HEK293 (cell line): Measurements from ENCODE around the gene ERICH6B.

Source experiments
- CTCF ChIA-PET: fragments of 350-600 bp; formaldehyde crosslinking; extraction: SDS; loops from one replicate; lab custom pipeline; 2021; ENCODE audit warnings: antibody characterized with exemption; lab: Yijun Ruan, JAX
- POLR2A ChIA-PET: fragments of 300-600 bp; formaldehyde crosslinking; extraction: SDS; loops from one replicate; lab custom pipeline; 2020; ENCODE audit warnings: antibody characterized with exemption, inconsistent platforms; lab: Yijun Ruan, JAX
- H3K27ac ChIP-seq: fragments of 200-500 bp; sonication (Bioruptor generic); 2 replicates; pipeline ENCODE4 v1.5.1; 2014; ENCODE audit warnings: low read depth, low read length, control low read depth, inconsistent platforms; ENCODE audit errors: extremely low read depth
- H3K36me3 ChIP-seq, 2 experiments: fragments of 200-500 bp in 1 of 2; sonication (Bioruptor generic) in 1 of 2; 1 replicate in 1 of 2; 2 replicates in 1 of 2; pipeline ENCODE4 v1.5.1; 2014 to 2017; ENCODE audit warnings: inconsistent platforms in 2 of 2, low read length in 2 of 2; ENCODE audit not compliant: control insufficient read depth in 2 of 2, insufficient read depth in 1 of 2
- H3K4me1 ChIP-seq: fragments of 200-500 bp; sonication (Bioruptor generic); 2 replicates; pipeline ENCODE4 v1.5.1; 2014; ENCODE audit warnings: mild to moderate bottlenecking, low read length, inconsistent platforms; ENCODE audit not compliant: control insufficient read depth, insufficient read depth
- H3K4me3 ChIP-seq: 2 replicates; pipeline ENCODE4 v1.5.1; 2011; ENCODE audit warnings: low read depth, mild to moderate bottlenecking, control low read depth, low read length, moderate library complexity
- H3K9me3 ChIP-seq: fragments of 200-500 bp; sonication (Bioruptor generic); 2 replicates; pipeline ENCODE4 v1.5.1; 2014; ENCODE audit warnings: low read depth, low read length, inconsistent platforms; ENCODE audit not compliant: control insufficient read depth, insufficient read depth
- PRDM1 ChIP-seq: fragments of 450-650 bp; formaldehyde crosslinking; IDR thresholded peaks from 2 replicates; pipeline ENCODE4; 2016; ENCODE audit warnings: missing biosample characterization, missing genetic modification characterization
- ZBTB7A ChIP-seq: fragments of 450-650 bp; formaldehyde crosslinking; IDR thresholded peaks from 2 replicates; pipeline ENCODE4 v1.5.1; 2016; ENCODE audit warnings: low read depth, missing biosample characterization, missing genetic modification characterization
- ZBTB8A ChIP-seq: fragments of 450-650 bp; formaldehyde crosslinking; IDR thresholded peaks from 2 replicates; pipeline ENCODE4 v1.5.1; 2016; ENCODE audit warnings: missing biosample characterization, missing genetic modification characterization
- ZFP69B ChIP-seq: fragments of 450-650 bp; formaldehyde crosslinking; IDR thresholded peaks from 2 replicates; pipeline ENCODE4 v1.5.1; 2016; ENCODE audit warnings: missing biosample characterization, missing genetic modification characterization
- ZNF157 ChIP-seq: fragments of 450-650 bp; formaldehyde crosslinking; IDR thresholded peaks from 2 replicates; pipeline ENCODE4 v1.5.1; 2016; ENCODE audit warnings: missing biosample characterization, missing genetic modification characterization
- ZNF16 ChIP-seq: fragments of 450-650 bp; formaldehyde crosslinking; IDR thresholded peaks from 2 replicates; pipeline ENCODE4 v1.5.1; 2016; ENCODE audit warnings: low read depth, missing biosample characterization, missing genetic modification characterization
- ZNF223 ChIP-seq: fragments of 450-650 bp; formaldehyde crosslinking; IDR thresholded peaks from 2 replicates; pipeline ENCODE4 v1.5.1; 2016; ENCODE audit warnings: missing biosample characterization, missing genetic modification characterization
- ZNF239 ChIP-seq: fragments of 450-650 bp; formaldehyde crosslinking; IDR thresholded peaks from 2 replicates; pipeline ENCODE4 v1.5.1; 2016; ENCODE audit warnings: missing biosample characterization, missing genetic modification characterization
- ZNF311 ChIP-seq: fragments of 450-650 bp; formaldehyde crosslinking; IDR thresholded peaks from 2 replicates; pipeline ENCODE4 v1.5.1; 2017; ENCODE audit warnings: missing biosample characterization, missing genetic modification characterization, borderline replicate concordance
- ZNF37A ChIP-seq: fragments of 450-650 bp; IDR thresholded peaks from 2 replicates; pipeline ENCODE4 v1.5.1; 2018; ENCODE audit warnings: missing biosample characterization, missing genetic modification characterization
- ZNF416 ChIP-seq: fragments of 450-650 bp; formaldehyde crosslinking; IDR thresholded peaks from 2 replicates; pipeline ENCODE4 v1.5.1; 2016; ENCODE audit warnings: missing biosample characterization, missing genetic modification characterization
- ZNF433 ChIP-seq: fragments of 450-650 bp; formaldehyde crosslinking; IDR thresholded peaks from 2 replicates; pipeline ENCODE4 v1.5.1; 2016; ENCODE audit warnings: missing biosample characterization, missing genetic modification characterization, low read depth
- ZNF585B ChIP-seq: fragments of 450-650 bp; formaldehyde crosslinking; IDR thresholded peaks from 2 replicates; pipeline ENCODE4 v1.5.1; 2016; ENCODE audit warnings: missing biosample characterization, missing genetic modification characterization
- ZNF596 ChIP-seq: fragments of 450-650 bp; IDR thresholded peaks from 2 replicates; pipeline ENCODE4 v1.5.0; 2018; ENCODE audit warnings: missing biosample characterization, mild to moderate bottlenecking, missing genetic modification characterization, moderate library complexity
- ZNF624 ChIP-seq: fragments of 450-650 bp; formaldehyde crosslinking; IDR thresholded peaks from 2 replicates; pipeline ENCODE4 v1.5.1; 2017; ENCODE audit warnings: missing biosample characterization, missing genetic modification characterization
- ZNF777 ChIP-seq: fragments of 450-650 bp; formaldehyde crosslinking; IDR thresholded peaks from 2 replicates; pipeline ENCODE4 v1.5.1; 2017; ENCODE audit warnings: missing biosample characterization, missing genetic modification characterization, borderline replicate concordance
- ZNF791 ChIP-seq: fragments of 450-650 bp; formaldehyde crosslinking; IDR thresholded peaks from 2 replicates; pipeline ENCODE4 v1.5.1; 2016; ENCODE audit warnings: missing biosample characterization, missing genetic modification characterization
- ZNF837 ChIP-seq: fragments of 450-650 bp; formaldehyde crosslinking; IDR thresholded peaks from 2 replicates; pipeline ENCODE4 v1.5.1; 2016; ENCODE audit warnings: missing biosample characterization, missing genetic modification characterization
- ZSCAN30 ChIP-seq: fragments of 450-650 bp; IDR thresholded peaks from 2 replicates; pipeline ENCODE4 v1.5.1; 2018; ENCODE audit warnings: missing biosample characterization, mild to moderate bottlenecking, missing genetic modification characterization, moderate library complexity
- TF ChIP-seq, protein P1 (sequence below): fragments of 450-650 bp; formaldehyde crosslinking; IDR thresholded peaks from 2 replicates; pipeline ENCODE4 v1.5.1; 2016; ENCODE audit warnings: missing biosample characterization, missing genetic modification characterization
- TF ChIP-seq, protein P2 (sequence below): fragments of 450-650 bp; formaldehyde crosslinking; IDR thresholded peaks from 2 replicates; pipeline ENCODE4 v1.5.1; 2016; ENCODE audit warnings: missing biosample characterization, missing genetic modification characterization, borderline replicate concordance
- TF ChIP-seq, protein P3 (sequence below): fragments of 450-650 bp; formaldehyde crosslinking; IDR thresholded peaks from 2 replicates; pipeline ENCODE4 v1.5.1; 2017; ENCODE audit warnings: missing biosample characterization, missing genetic modification characterization
- TF ChIP-seq, protein P4 (sequence below): fragments of 450-650 bp; formaldehyde crosslinking; IDR thresholded peaks from 2 replicates; pipeline ENCODE4 v1.5.1; 2016; ENCODE audit warnings: missing biosample characterization, missing genetic modification characterization
- TF ChIP-seq, protein P5 (sequence below): fragments of 450-650 bp; formaldehyde crosslinking; IDR thresholded peaks from 2 replicates; pipeline ENCODE4 v1.5.1; 2016; ENCODE audit warnings: missing biosample characterization, missing genetic modification characterization

The ERICH6B gene

DNA sequence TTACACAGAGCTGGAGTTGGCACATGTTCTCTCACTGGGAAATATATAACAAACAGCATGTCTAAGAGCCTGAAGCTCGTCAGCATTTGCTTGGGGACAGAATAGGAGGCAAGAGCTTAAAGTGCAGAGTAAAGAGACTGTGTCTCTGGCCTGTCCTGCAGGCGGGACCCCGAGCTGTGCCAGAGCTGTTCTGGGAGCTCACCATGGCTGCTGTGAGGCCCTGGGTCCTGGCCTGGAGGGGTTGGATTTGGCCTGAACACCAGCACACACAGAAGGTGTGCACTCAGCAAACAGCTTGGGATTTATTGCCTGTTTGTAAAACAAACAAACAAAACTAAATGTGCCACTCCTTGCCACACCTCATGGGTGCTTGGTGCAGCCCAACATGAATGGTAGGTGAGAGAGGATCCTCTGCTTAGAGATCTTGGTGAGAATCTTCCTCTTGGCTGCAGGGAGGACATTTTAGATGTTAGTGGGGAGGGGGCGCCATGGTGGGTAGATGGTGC is 60.9 kb downstream of the ERICH6B start:
- TF ChIP-seq ZBTB7A (no peak), ZNF16 (no peak), ZNF223 (tag by site-specific recombination) (no peak), ZNF311 (no peak), ZNF596 (tag by site-specific recombination) (no peak), ZFP69B (tag by site-specific recombination) (no peak), ZNF585B (no peak), ZNF777 (tag by site-specific recombination) (no peak), ZSCAN30 (tag by site-specific recombination) (no peak), ZNF37A (tag by site-specific recombination) (no peak), ZNF433 (no peak), ZNF416 (tag by site-specific recombination) (no peak)
- TF ChIP-seq, protein P1, sequence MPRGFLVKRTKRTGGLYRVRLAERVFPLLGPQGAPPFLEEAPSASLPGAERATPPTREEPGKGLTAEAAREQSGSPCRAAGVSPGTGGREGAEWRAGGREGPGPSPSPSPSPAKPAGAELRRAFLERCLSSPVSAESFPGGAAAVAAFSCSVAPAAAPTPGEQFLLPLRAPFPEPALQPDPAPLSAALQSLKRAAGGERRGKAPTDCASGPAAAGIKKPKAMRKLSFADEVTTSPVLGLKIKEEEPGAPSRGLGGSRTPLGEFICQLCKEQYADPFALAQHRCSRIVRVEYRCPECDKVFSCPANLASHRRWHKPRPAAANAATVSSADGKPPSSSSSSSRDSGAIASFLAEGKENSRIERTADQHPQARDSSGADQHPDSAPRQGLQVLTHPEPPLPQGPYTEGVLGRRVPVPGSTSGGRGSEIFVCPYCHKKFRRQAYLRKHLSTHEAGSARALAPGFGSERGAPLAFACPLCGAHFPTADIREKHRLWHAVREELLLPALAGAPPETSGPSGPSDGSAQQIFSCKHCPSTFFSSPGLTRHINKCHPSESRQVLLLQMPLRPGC (tag by site-specific recombination) = no peak
- TF ChIP-seq, protein P2, sequence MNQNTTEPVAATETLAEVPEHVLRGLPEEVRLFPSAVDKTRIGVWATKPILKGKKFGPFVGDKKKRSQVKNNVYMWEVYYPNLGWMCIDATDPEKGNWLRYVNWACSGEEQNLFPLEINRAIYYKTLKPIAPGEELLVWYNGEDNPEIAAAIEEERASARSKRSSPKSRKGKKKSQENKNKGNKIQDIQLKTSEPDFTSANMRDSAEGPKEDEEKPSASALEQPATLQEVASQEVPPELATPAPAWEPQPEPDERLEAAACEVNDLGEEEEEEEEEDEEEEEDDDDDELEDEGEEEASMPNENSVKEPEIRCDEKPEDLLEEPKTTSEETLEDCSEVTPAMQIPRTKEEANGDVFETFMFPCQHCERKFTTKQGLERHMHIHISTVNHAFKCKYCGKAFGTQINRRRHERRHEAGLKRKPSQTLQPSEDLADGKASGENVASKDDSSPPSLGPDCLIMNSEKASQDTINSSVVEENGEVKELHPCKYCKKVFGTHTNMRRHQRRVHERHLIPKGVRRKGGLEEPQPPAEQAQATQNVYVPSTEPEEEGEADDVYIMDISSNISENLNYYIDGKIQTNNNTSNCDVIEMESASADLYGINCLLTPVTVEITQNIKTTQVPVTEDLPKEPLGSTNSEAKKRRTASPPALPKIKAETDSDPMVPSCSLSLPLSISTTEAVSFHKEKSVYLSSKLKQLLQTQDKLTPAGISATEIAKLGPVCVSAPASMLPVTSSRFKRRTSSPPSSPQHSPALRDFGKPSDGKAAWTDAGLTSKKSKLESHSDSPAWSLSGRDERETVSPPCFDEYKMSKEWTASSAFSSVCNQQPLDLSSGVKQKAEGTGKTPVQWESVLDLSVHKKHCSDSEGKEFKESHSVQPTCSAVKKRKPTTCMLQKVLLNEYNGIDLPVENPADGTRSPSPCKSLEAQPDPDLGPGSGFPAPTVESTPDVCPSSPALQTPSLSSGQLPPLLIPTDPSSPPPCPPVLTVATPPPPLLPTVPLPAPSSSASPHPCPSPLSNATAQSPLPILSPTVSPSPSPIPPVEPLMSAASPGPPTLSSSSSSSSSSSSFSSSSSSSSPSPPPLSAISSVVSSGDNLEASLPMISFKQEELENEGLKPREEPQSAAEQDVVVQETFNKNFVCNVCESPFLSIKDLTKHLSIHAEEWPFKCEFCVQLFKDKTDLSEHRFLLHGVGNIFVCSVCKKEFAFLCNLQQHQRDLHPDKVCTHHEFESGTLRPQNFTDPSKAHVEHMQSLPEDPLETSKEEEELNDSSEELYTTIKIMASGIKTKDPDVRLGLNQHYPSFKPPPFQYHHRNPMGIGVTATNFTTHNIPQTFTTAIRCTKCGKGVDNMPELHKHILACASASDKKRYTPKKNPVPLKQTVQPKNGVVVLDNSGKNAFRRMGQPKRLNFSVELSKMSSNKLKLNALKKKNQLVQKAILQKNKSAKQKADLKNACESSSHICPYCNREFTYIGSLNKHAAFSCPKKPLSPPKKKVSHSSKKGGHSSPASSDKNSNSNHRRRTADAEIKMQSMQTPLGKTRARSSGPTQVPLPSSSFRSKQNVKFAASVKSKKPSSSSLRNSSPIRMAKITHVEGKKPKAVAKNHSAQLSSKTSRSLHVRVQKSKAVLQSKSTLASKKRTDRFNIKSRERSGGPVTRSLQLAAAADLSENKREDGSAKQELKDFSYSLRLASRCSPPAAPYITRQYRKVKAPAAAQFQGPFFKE (tag by site-specific recombination) = no peak
- POLR2A ChIA-PET = no interaction called here
- Histone ChIP-seq H3K27ac (no peak overlapping the region), H3K9me3 (no peaks in the 10 kb centered on the region), H3K4me1 (no peaks in the 10 kb centered on the region), H3K36me3 (no peaks in the 10 kb centered on the region), H3K4me3 (no peak overlapping the region)
- CTCF ChIA-PET = no interaction called here

DNA sequence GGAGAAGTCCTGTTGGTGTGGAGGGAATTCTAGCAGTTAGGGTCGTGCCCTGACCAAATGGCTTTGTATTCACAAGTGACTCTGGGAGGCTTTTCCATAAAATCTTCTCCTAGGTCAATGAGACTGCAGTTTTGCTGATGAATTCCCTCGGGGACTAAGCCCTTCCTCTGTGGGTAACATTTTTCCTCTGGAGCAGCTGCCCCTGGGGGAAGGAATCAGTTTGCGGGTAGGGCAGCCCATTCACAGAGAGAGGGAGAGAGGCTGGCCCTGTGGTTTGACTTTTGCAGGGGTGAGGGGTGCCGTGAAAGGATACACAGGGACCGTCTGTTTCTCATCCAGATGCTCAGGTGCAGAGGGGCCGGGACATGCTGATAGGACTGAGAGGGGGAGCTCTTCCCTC is 67.3 kb downstream of the ERICH6B start:
- ChIA-PET CTCF (interaction anchor here (0.6 kb wide), 1 partner anchor 51 kb away, joined by 3 read pairs; no protein-coding TSS in a partner anchor), POLR2A (no interaction called here)
- Histone ChIP-seq H3K4me3 (no peak overlapping the region), H3K9me3 (no peaks in the 10 kb centered on the region), H3K36me3 (no peaks in the 10 kb centered on the region), H3K4me1 (no peaks in the 10 kb centered on the region), H3K27ac (no peak overlapping the region)
- TF ChIP-seq ZNF624 = no peak
- TF ChIP-seq ZNF837 = no peak
- no peak for TF ChIP-seq ZNF239
- TF ChIP-seq ZNF791 = no peak
- TF ChIP-seq PRDM1 = no peak
- no peak for TF ChIP-seq ZNF157 (tag by site-specific recombination)
- TF ChIP-seq, protein P3, sequence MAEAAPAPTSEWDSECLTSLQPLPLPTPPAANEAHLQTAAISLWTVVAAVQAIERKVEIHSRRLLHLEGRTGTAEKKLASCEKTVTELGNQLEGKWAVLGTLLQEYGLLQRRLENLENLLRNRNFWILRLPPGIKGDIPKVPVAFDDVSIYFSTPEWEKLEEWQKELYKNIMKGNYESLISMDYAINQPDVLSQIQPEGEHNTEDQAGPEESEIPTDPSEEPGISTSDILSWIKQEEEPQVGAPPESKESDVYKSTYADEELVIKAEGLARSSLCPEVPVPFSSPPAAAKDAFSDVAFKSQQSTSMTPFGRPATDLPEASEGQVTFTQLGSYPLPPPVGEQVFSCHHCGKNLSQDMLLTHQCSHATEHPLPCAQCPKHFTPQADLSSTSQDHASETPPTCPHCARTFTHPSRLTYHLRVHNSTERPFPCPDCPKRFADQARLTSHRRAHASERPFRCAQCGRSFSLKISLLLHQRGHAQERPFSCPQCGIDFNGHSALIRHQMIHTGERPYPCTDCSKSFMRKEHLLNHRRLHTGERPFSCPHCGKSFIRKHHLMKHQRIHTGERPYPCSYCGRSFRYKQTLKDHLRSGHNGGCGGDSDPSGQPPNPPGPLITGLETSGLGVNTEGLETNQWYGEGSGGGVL = no peak
- TF ChIP-seq, protein P4, sequence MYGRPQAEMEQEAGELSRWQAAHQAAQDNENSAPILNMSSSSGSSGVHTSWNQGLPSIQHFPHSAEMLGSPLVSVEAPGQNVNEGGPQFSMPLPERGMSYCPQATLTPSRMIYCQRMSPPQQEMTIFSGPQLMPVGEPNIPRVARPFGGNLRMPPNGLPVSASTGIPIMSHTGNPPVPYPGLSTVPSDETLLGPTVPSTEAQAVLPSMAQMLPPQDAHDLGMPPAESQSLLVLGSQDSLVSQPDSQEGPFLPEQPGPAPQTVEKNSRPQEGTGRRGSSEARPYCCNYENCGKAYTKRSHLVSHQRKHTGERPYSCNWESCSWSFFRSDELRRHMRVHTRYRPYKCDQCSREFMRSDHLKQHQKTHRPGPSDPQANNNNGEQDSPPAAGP = no peak
- TF ChIP-seq, protein P5, sequence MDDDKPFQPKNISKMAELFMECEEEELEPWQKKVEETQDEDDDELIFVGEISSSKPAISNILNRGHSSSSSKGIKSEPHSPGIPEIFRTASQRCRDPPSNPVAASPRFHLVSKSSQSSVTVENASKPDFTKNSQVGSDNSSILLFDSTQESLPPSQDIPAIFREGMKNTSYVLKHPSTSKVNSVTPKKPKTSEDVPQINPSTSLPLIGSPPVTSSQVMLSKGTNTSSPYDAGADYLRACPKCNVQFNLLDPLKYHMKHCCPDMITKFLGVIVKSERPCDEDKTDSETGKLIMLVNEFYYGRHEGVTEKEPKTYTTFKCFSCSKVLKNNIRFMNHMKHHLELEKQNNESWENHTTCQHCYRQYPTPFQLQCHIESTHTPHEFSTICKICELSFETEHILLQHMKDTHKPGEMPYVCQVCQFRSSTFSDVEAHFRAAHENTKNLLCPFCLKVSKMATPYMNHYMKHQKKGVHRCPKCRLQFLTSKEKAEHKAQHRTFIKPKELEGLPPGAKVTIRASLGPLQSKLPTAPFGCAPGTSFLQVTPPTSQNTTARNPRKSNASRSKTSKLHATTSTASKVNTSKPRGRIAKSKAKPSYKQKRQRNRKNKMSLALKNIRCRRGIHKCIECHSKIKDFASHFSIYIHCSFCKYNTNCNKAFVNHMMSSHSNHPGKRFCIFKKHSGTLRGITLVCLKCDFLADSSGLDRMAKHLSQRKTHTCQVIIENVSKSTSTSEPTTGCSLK (tag by site-specific recombination) = no peak
- no peak for TF ChIP-seq ZBTB8A (tag by site-specific recombination)
